Endothelial cell of umbilical vein (primary cell): Measurements from ENCODE around the gene LGMN. TPM values are rescaled to one million over a fixed set of nuclear protein-coding genes. Genes with fewer than 3 reads are reported as not detected.

ENCODE experiments used
- BruUV-seq: library from RNA; stranded (reverse); fragments of 400-500 nt; replicated peaks from 2 replicates; lab custom pipeline; 2021; lab: Mats Ljungman, UMichigan
- CTCF ChIA-PET: fragments of 300-600, 350-600 bp; sonication (Branson Sonifier 250); formaldehyde crosslinking; loops from one replicate; lab custom pipeline; 2021; ENCODE audit warnings: antibody characterized with exemption, inconsistent platforms; lab: Charles Lee
- POLR2A ChIA-PET: fragments of 300-600, 350-600 bp; sonication (Branson Sonifier 250); formaldehyde crosslinking; loops from one replicate; lab custom pipeline; 2021; ENCODE audit warnings: antibody characterized with exemption, inconsistent platforms; lab: Charles Lee
- DNase-seq: peaks from one replicate; pipeline ENCODE4 v3.0.0-alpha.2; 2011; ENCODE audit warnings: low read depth, low spot score
- FAIRE-seq: peaks from 2 replicates; lab custom pipeline; 2011; peaks lifted over from hg19 to GRCh38; lab: Jason Lieb, UNC
- H2AFZ ChIP-seq: 2 replicates; pipeline ENCODE4 v1.6.0; 2012; ENCODE audit warnings: low read depth, low read length, control low read depth, inconsistent platforms
- H3K27ac ChIP-seq: 2 replicates; pipeline ENCODE4 v1.5.1; 2011; ENCODE audit warnings: low read depth, mild to moderate bottlenecking, control low read depth, low read length, moderate library complexity; ENCODE audit not compliant: insufficient read depth
- H3K27me3 ChIP-seq, 2 experiments: 2 replicates each; pipeline versions ENCODE4 v1.6.0 to v1.6.1; 2011; ENCODE audit warnings: low read length in 2 of 2, mixed read lengths in 1 of 2; ENCODE audit not compliant: control insufficient read depth in 2 of 2, insufficient read depth in 2 of 2
- H3K36me3 ChIP-seq, 2 experiments: 2 replicates in 1 of 2; 3 replicates in 1 of 2; pipeline ENCODE4 v1.5.1; 2011; ENCODE audit warnings: low read length in 2 of 2, mild to moderate bottlenecking in 1 of 2, moderate library complexity in 1 of 2; ENCODE audit not compliant: control insufficient read depth in 2 of 2, insufficient read depth in 2 of 2; ENCODE audit errors: extremely low read depth in 1 of 2
- H3K4me1 ChIP-seq: 3 replicates; pipeline ENCODE4 v1.5.1; 2011; ENCODE audit warnings: mild to moderate bottlenecking, low read length; ENCODE audit not compliant: control insufficient read depth, insufficient read depth; ENCODE audit errors: extremely low read depth
- H3K4me2 ChIP-seq: 2 replicates; pipeline ENCODE4 v1.6.1; 2011; ENCODE audit warnings: low read length, control low read depth, mixed read lengths; ENCODE audit not compliant: insufficient read depth
- H3K4me3 ChIP-seq, 3 experiments: fragments of 200-600 bp in 1 of 3; sonication (generic), shearing (Covaris generic) in 1 of 3; replicated peaks in 1 of 3; 2 replicates each; pipeline ENCODE4 v1.5.1; 2011 to 2016; ENCODE audit warnings: control low read depth in 3 of 3, low read length in 3 of 3, mild to moderate bottlenecking in 2 of 3, inconsistent platforms in 1 of 3, low read depth in 1 of 3, moderate library complexity in 1 of 3; ENCODE audit not compliant: insufficient read depth in 1 of 3
- H3K79me2 ChIP-seq: 2 replicates; pipeline ENCODE4 v1.6.0; 2012; ENCODE audit warnings: low read length, inconsistent platforms; ENCODE audit not compliant: control insufficient read depth, insufficient read depth
- H3K9ac ChIP-seq: replicated peaks from 2 replicates; pipeline ENCODE3; 2011; ENCODE audit warnings: low read length, control low read depth; ENCODE audit not compliant: insufficient read depth; ENCODE audit errors: extremely low read depth
- H3K9me1 ChIP-seq: replicated peaks from 3 replicates; pipeline ENCODE4 v1.6.0; 2011; ENCODE audit warnings: mild to moderate bottlenecking, low read length; ENCODE audit not compliant: control insufficient read depth, insufficient read depth; ENCODE audit errors: extremely low read depth
- H3K9me3 ChIP-seq: replicated peaks from 2 replicates; pipeline ENCODE4 v1.5.1; 2012; ENCODE audit warnings: low read length, inconsistent platforms; ENCODE audit not compliant: control insufficient read depth, insufficient read depth
- H4K20me1 ChIP-seq: replicated peaks from 2 replicates; pipeline ENCODE3; 2011; ENCODE audit warnings: mild to moderate bottlenecking, low read length; ENCODE audit not compliant: control insufficient read depth, insufficient read depth; ENCODE audit errors: extremely low read depth
- CTCF ChIP-seq, 2 donors: IDR thresholded peaks; 1 replicate in 1 of 2; 2 replicates in 1 of 2; pipeline ENCODE4 v1.5.1; 2011; ENCODE audit warnings: low read length in 2 of 2, mild to moderate bottlenecking in 2 of 2, moderate library complexity in 2 of 2, control low read depth in 1 of 2, inconsistent platforms in 1 of 2, low read depth in 1 of 2; ENCODE audit not compliant: insufficient read depth in 1 of 2; ENCODE audit errors: extremely low read depth in 1 of 2
- EZH2 ChIP-seq: IDR thresholded peaks from 2 replicates; pipeline ENCODE4 v1.6.1; 2012; ENCODE audit warnings: borderline replicate concordance, low read depth, mild to moderate bottlenecking, moderate library complexity, low read length, inconsistent platforms; ENCODE audit not compliant: severe bottlenecking
- FOS ChIP-seq: IDR thresholded peaks from 2 replicates; pipeline ENCODE4 v1.6.1; 2011; ENCODE audit warnings: mild to moderate bottlenecking, low read length, moderate library complexity, borderline replicate concordance; ENCODE audit not compliant: insufficient read depth
- GATA2 ChIP-seq: IDR thresholded peaks from 2 replicates; pipeline ENCODE4 v1.7.0; 2011; ENCODE audit warnings: low read depth, mild to moderate bottlenecking, moderate library complexity, mixed read lengths, low read length; ENCODE audit not compliant: insufficient read length, insufficient read depth
- JUN ChIP-seq: IDR thresholded peaks from 2 replicates; pipeline ENCODE4 v1.6.1; 2011; ENCODE audit warnings: borderline replicate concordance, low read depth; ENCODE audit not compliant: insufficient read length, insufficient read depth
- MAX ChIP-seq: IDR thresholded peaks from 2 replicates; pipeline ENCODE4 v1.6.1; 2011; ENCODE audit not compliant: insufficient read depth, insufficient read length
- MYC ChIP-seq: IDR thresholded peaks from one replicate; pipeline ENCODE4 v1.6.1; 2011; ENCODE audit warnings: mild to moderate bottlenecking, low read depth, low read length
- POLR2A ChIP-seq: IDR thresholded peaks from 2 replicates; pipeline ENCODE4 v1.6.1; 2012; ENCODE audit warnings: low read depth, mild to moderate bottlenecking, control low read depth, low read length
- POLR2AphosphoS5 ChIP-seq: IDR thresholded peaks from 2 replicates; pipeline ENCODE4 v1.6.1; 2012; ENCODE audit warnings: low read depth, mild to moderate bottlenecking, control low read depth, low read length, moderate library complexity; ENCODE audit not compliant: insufficient read depth
- dilution Hi-C: fragments of 300-500 bp; cut with MboI; formaldehyde crosslinking; loops from one replicate; pipeline ENCODE4 v1.15.0; 2019; ENCODE audit warnings: low sequenced_read_pairs; ENCODE audit not compliant: extremely low pct_ligation_motif_present
- intact Hi-C: fragments of 100-400 bp; cut with micrococcal nuclease; formaldehyde crosslinking; loops from one replicate; pipeline ENCODE4 v1.10.0; 2022
- polyA plus RNA-seq, 4 experiments: library from polyadenylated mRNA; depleted of rRNA in 3 of 4; stranded (reverse) in 3 of 4; unstranded in 1 of 4; fragments of >200 nt; gene quantifications; 2 replicates each; pipeline versions ENCODE4 v1.2.1 to v1.2.3, GENCODE V29; 2011 to 2012; ENCODE audit warnings: missing spikeins in 1 of 4
- total RNA-seq: library from RNA; stranded (reverse); gene quantifications from 2 replicates; pipeline ENCODE4 v1.2.3, GENCODE V29; 2021

The LGMN gene
- total and polyA plus RNA-seq, 2 donors (not counting 3 experiments of a cell fraction or from before 2014, with no cell fraction given) = 56.7 to 99.2 TPM

DNA sequence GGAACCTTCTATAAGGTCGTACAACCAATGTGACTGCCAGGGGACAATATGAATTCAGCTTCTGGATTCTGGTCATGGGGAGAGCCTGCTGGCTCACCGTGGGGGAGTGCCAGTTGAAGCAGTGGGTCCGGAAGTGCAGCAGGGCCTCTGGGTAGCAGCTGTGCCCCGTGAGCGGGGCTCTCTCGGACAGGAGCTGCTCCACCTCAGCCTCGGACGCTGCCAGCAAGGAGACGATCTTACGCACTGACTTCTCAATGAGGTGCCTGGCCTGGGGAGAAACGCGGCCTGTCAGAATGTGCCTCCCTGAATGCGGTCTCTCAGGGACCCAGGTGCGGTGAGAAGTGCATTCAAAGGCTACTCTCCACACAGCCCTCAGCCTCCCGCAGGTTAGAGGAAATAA, 42.0 kb downstream of the LGMN start:
- BruUV-seq = no TSS peak
- H3K9me1 ChIP-seq = no peaks in the 10 kb centered on the region
- H2AFZ ChIP-seq = no peak overlapping the region
- no peaks in the 10 kb centered on the region for H3K27me3 ChIP-seq
- FAIRE-seq (no peak), DNase-seq (no peak)
- H3K27ac ChIP-seq = no peak overlapping the region
- no peak overlapping the region for H3K4me2 ChIP-seq
- TF ChIP-seq MYC (no peak), EZH2 (no peak), CTCF (IDR thresholded peaks at IDR 0.05; ENCODE audit: extremely low read depth in 1 of 2, insufficient read depth in 1 of 2, low read depth in 1 of 2, low read length in 2 of 2) (no peak), FOS (no peak), POLR2AphosphoS5 (no peak), POLR2A (no peak), GATA2 (no peak), JUN (no peak), MAX (no peak)
- H3K79me2 ChIP-seq = no peaks in the 10 kb centered on the region
- no peak overlapping the region for H3K4me3 ChIP-seq
- POLR2A ChIA-PET = no interaction called here
- intact Hi-C loops (no loop called here), dilution Hi-C loops (no loop called here)
- H3K4me1 ChIP-seq = no peaks in the 10 kb centered on the region
- H3K9me3 ChIP-seq = no peaks in the 10 kb centered on the region
- CTCF ChIA-PET = no interaction called here
- H4K20me1 ChIP-seq = no peaks in the 10 kb centered on the region
- H3K9ac ChIP-seq = no peak overlapping the region
- H3K36me3 ChIP-seq = peaks cover 0 to 13% of the 10 kb centered on the region in 2 experiments
